Transverse colon (tissue), 3 donors: Measurements from ENCODE around the gene MFF.

Experiments used
- CTCF ChIP-seq, 5 experiments: fragments of 200-600 bp in 3 of 5; fragments of 450-650 bp in 2 of 5; sonication (generic) in 3 of 5; IDR thresholded peaks; 1 replicate in 2 of 5; 2 replicates in 3 of 5; pipeline ENCODE4 v1.5.1; 2016 to 2017; ENCODE audit warnings: antibody characterized with exemption in 5 of 5, inconsistent platforms in 3 of 5, mild to moderate bottlenecking in 2 of 5, moderate library complexity in 1 of 5
- EP300 ChIP-seq: sonication (generic); formaldehyde crosslinking; IDR thresholded peaks from one replicate; pipeline ENCODE4 v1.6.1; 2017; ENCODE audit warnings: antibody characterized with exemption, low read depth
- POLR2A ChIP-seq: fragments of 450-650 bp; IDR thresholded peaks from one replicate; pipeline ENCODE4 v1.6.1; 2016; ENCODE audit warnings: antibody characterized with exemption, mild to moderate bottlenecking, moderate library complexity

GRCh38 chr2:227317834-227318233, 7.2 kb upstream of the MFF start:
- TF ChIP-seq CTCF (IDR thresholded peaks at IDR 0.05) = no peak
- TF ChIP-seq POLR2A = no peak
- TF ChIP-seq EP300 = no peak
